H9 (cell line): ENCODE results near the gene GHRL. TPM values are rescaled to one million over a fixed set of nuclear protein-coding genes. Genes with fewer than 3 reads are reported as not detected.

Experiments
- DNase-seq: peaks from one replicate; pipeline ENCODE4 v3.0.0-alpha.2; 2017
- H2AFZ ChIP-seq: one replicate; pipeline ENCODE4 v1.6.1; 2013; ENCODE audit warnings: mild to moderate bottlenecking, low read length, control low read depth, moderate library complexity
- H2AK5ac ChIP-seq: 2 replicates; pipeline ENCODE4 v1.6.1; 2013; ENCODE audit warnings: low read length, control low read depth, mixed read lengths; ENCODE audit not compliant: insufficient read length
- H2BK120ac ChIP-seq: one replicate; pipeline ENCODE4 v1.6.1; 2013; ENCODE audit warnings: low read depth, mild to moderate bottlenecking, low read length, control low read depth, inconsistent platforms; ENCODE audit not compliant: poor library complexity, severe bottlenecking
- H2BK12ac ChIP-seq: 2 replicates; pipeline ENCODE4 v1.6.1; 2013; ENCODE audit warnings: low read length, control low read depth, mixed read lengths, low read depth; ENCODE audit not compliant: insufficient read length
- H2BK15ac ChIP-seq: 2 replicates; pipeline ENCODE4 v1.6.1; 2013; ENCODE audit warnings: low read depth, low read length, control low read depth
- H2BK20ac ChIP-seq: one replicate; pipeline ENCODE4 v1.6.1; 2013; ENCODE audit warnings: low read depth, mild to moderate bottlenecking, low read length, control low read depth, inconsistent platforms; ENCODE audit not compliant: poor library complexity, severe bottlenecking
- H2BK5ac ChIP-seq: 2 replicates; pipeline ENCODE4 v1.6.1; 2013; ENCODE audit warnings: low read length, control low read depth, mixed read lengths; ENCODE audit not compliant: insufficient read length
- H3K14ac ChIP-seq: 2 replicates; pipeline ENCODE4 v1.6.1; 2013; ENCODE audit warnings: low read length, control low read depth; ENCODE audit not compliant: insufficient read depth
- H3K18ac ChIP-seq: 2 replicates; pipeline ENCODE4 v1.6.1; 2013; ENCODE audit warnings: low read depth, mild to moderate bottlenecking, mixed read lengths, low read length, control low read depth; ENCODE audit not compliant: insufficient read length
- H3K23ac ChIP-seq: 2 replicates; pipeline ENCODE4 v1.6.1; 2013; ENCODE audit warnings: low read length, control low read depth, mixed read lengths, low read depth; ENCODE audit not compliant: insufficient read length
- H3K23me2 ChIP-seq: 2 replicates; pipeline ENCODE4 v1.6.1; 2013; ENCODE audit warnings: low read depth, mild to moderate bottlenecking, mixed read lengths, low read length, control low read depth; ENCODE audit not compliant: insufficient read length, poor library complexity, severe bottlenecking
- H3K27ac ChIP-seq: 2 replicates; pipeline ENCODE4 v1.5.1; 2013; ENCODE audit warnings: low read length, control low read depth, mixed read lengths, low read depth; ENCODE audit not compliant: insufficient read length
- H3K27me3 ChIP-seq: 2 replicates; pipeline ENCODE4 v1.6.1; 2013; ENCODE audit warnings: low read length, control low read depth, inconsistent platforms; ENCODE audit not compliant: insufficient read depth
- H3K4ac ChIP-seq: 2 replicates; pipeline ENCODE4 v1.6.1; 2013; ENCODE audit warnings: low read depth, mild to moderate bottlenecking, control low read depth, inconsistent platforms, low read length, moderate library complexity
- H3K4me1 ChIP-seq: 2 replicates; pipeline ENCODE4 v1.6.1; 2013; ENCODE audit warnings: low read length, control low read depth, inconsistent platforms; ENCODE audit not compliant: insufficient read depth
- H3K4me2 ChIP-seq: 2 replicates; pipeline ENCODE4 v1.6.1; 2013; ENCODE audit warnings: low read length, control low read depth, mixed read lengths; ENCODE audit not compliant: insufficient read length, insufficient read depth
- H3K56ac ChIP-seq: 2 replicates; pipeline ENCODE4 v1.6.1; 2013; ENCODE audit warnings: low read depth, mild to moderate bottlenecking, mixed read lengths, low read length, control low read depth; ENCODE audit not compliant: insufficient read length
- H3K79me1 ChIP-seq: 2 replicates; pipeline ENCODE4 v1.6.1; 2013; ENCODE audit warnings: low read depth, mild to moderate bottlenecking, moderate library complexity, low read length, control low read depth, inconsistent platforms; ENCODE audit not compliant: insufficient read depth, poor library complexity, severe bottlenecking
- H3K79me2 ChIP-seq: 2 replicates; pipeline ENCODE4 v1.6.1; 2013; ENCODE audit warnings: low read length, control low read depth, inconsistent platforms; ENCODE audit not compliant: insufficient read depth
- H3K9ac ChIP-seq: 2 replicates; pipeline ENCODE4 v1.6.1; 2013; ENCODE audit warnings: low read length, control low read depth, mixed read lengths; ENCODE audit not compliant: insufficient read length; ENCODE audit errors: extremely low read depth
- H3K9me3 ChIP-seq: one replicate; pipeline ENCODE4 v1.6.1; 2013; ENCODE audit warnings: low read depth, low read length, inconsistent platforms; ENCODE audit not compliant: control insufficient read depth
- H3T11ph ChIP-seq: one replicate; pipeline ENCODE4 v1.6.1; 2013; ENCODE audit warnings: mild to moderate bottlenecking, low read length, control low read depth, inconsistent platforms
- H4K20me1 ChIP-seq: one replicate; pipeline ENCODE4 v1.6.1; 2013; ENCODE audit not compliant: control insufficient read depth, insufficient read length, insufficient read depth
- H4K5ac ChIP-seq: 2 replicates; pipeline ENCODE4 v1.6.1; 2013; ENCODE audit warnings: low read depth, mild to moderate bottlenecking, mixed read lengths, low read length, control low read depth; ENCODE audit not compliant: insufficient read length
- H4K8ac ChIP-seq: replicated peaks from 2 replicates; pipeline ENCODE4 v1.6.1; 2013; ENCODE audit warnings: low read length, control low read depth, mixed read lengths, low read depth; ENCODE audit not compliant: insufficient read length
- H4K91ac ChIP-seq: 2 replicates; pipeline ENCODE4 v1.6.1; 2013; ENCODE audit warnings: low read depth, mild to moderate bottlenecking, moderate library complexity, mixed read lengths, low read length, control low read depth; ENCODE audit not compliant: insufficient read length
- H3K27ac Mint-ChIP-seq, 3 experiments: 2 replicates in 2 of 3; 3 replicates in 1 of 3; pipeline ENCODE4 v1.8.0; 2020 to 2021; ENCODE audit warnings: mixed read lengths in 3 of 3, mild to moderate bottlenecking in 1 of 3, moderate library complexity in 1 of 3
- H3K27me3 Mint-ChIP-seq: 2 replicates; pipeline ENCODE4 v1.8.0; 2021; ENCODE audit warnings: low read depth, mild to moderate bottlenecking, moderate library complexity, mixed read lengths
- H3K36me3 Mint-ChIP-seq, 3 experiments: 2 replicates in 2 of 3; 3 replicates in 1 of 3; pipeline ENCODE4 v1.8.0; 2020 to 2021; ENCODE audit warnings: low read depth in 3 of 3, mixed read lengths in 3 of 3; ENCODE audit not compliant: insufficient read depth in 1 of 3
- H3K4me1 Mint-ChIP-seq, 2 experiments: 2 replicates each; pipeline ENCODE4 v1.8.0; 2020; ENCODE audit warnings: mixed read lengths in 2 of 2
- H3K4me3 Mint-ChIP-seq, 2 experiments: 2 replicates in 1 of 2; 3 replicates in 1 of 2; pipeline ENCODE4 v1.8.0; 2020 to 2021; ENCODE audit warnings: mild to moderate bottlenecking in 2 of 2, mixed read lengths in 2 of 2, moderate library complexity in 1 of 2
- H3K9me3 Mint-ChIP-seq, 2 experiments: 2 replicates in 1 of 2; 3 replicates in 1 of 2; pipeline ENCODE4 v1.8.0; 2020; ENCODE audit warnings: mild to moderate bottlenecking in 2 of 2, mixed read lengths in 2 of 2, moderate library complexity in 1 of 2
- CTCF ChIP-seq: fragments of 200-600 bp; sonication (generic); conservative IDR thresholded peaks from 3 replicates; pipeline ENCODE4 v1.8.0; 2021; ENCODE audit warnings: antibody characterized with exemption, mild to moderate bottlenecking
- whole genome bisulfite sequencing: extraction: QIAGEN DNeasy Blood & Tissue Kit; methylation state at CpG from one replicate; pipeline ENCODE4 v1.1.7; 2013; ENCODE audit warnings: missing lambda C conversion rate, low lambda C conversion rate, mixed read lengths; ENCODE audit not compliant: insufficient read length; ENCODE audit errors: extremely low coverage; 5-methylcytosine and 5-hydroxymethylcytosine counted together
- total RNA-seq: library from RNA; stranded (reverse); gene quantifications from 2 replicates; pipeline ENCODE4 v1.2.1, GENCODE V29; 2021

GHRL gene
- total RNA-seq, 1 experiment from 2014 or later: 1.3 TPM

- no CpG with 5 or more reads among the region's 12 CpGs for WGBS
- H3K4me1 Mint-ChIP-seq: peaks cover 14 to 22% of the 10 kb centered on the region in 2 experiments
Measured at GRCh38 chr3:10338591-10339353, 46.0 kb upstream of the GHRL start.

More at GRCh38 chr3:10338591-10339353, 46.0 kb upstream of the GHRL start:
- Histone ChIP-seq H4K91ac (no peak overlapping the region), H4K8ac (no peak overlapping the region), H2BK20ac (no peak overlapping the region), H2AFZ (no peak overlapping the region), H3K18ac (no peak overlapping the region), H3K23ac (no peak overlapping the region), H4K5ac (no peak overlapping the region), H3K27ac (no peak overlapping the region), H3K23me2 (no peaks in the 10 kb centered on the region), H3K4me1 (peaks cover 2% of the 10 kb centered on the region; the same call in 1 of the 2 replicates), H3K4ac (no peak overlapping the region), H3K79me2 (no peaks in the 10 kb centered on the region), H2BK15ac (no peak overlapping the region), H3K27me3 (no peaks in the 10 kb centered on the region), H3K14ac (no peak overlapping the region), H3K56ac (no peak overlapping the region), H3T11ph (no peak overlapping the region), H3K4me2 (no peak overlapping the region), H3K9me3 (no peaks in the 10 kb centered on the region), H2BK12ac (no peak overlapping the region), H3K9ac (no peak overlapping the region), H2BK5ac (no peak overlapping the region), H3K79me1 (no peaks in the 10 kb centered on the region), H2BK120ac (no peak overlapping the region), H2AK5ac (no peak overlapping the region), H4K20me1 (no peaks in the 10 kb centered on the region)
- Mint-ChIP-seq H3K4me3 (no peak overlapping the region), H3K27me3 (peaks cover 4% of the 10 kb centered on the region), H3K36me3 (no peaks in the 10 kb centered on the region; a peak in 1 of 7 replicates), H3K9me3 (no peaks in the 10 kb centered on the region), H3K27ac (peak overlapping the region in 1 of 3 experiments; percentile 90; a peak in 1 of 7 replicates)
- no peak for TF ChIP-seq CTCF
- no peak for DNase-seq
